Thoracic aorta (tissue), 2 donors: Measurements from ENCODE around the gene SLC1A1. TPM values are rescaled to one million over a fixed set of nuclear protein-coding genes. Genes with fewer than 3 reads are reported as not detected.

Experiments
- ATAC-seq: fragments of 150-250 bp; one replicate; pipeline ENCODE4 v1.8.0; 2017; ENCODE audit warnings: low read depth; ENCODE audit not compliant: insufficient number of reproducible peaks, low FRiP score
- DNase-seq: peaks from one replicate; pipeline ENCODE4 v3.0.0-alpha.2; 2020; ENCODE audit warnings: low spot score
- H3K27ac ChIP-seq, 2 donors: fragments of 200-600 bp; sonication (generic); 1 replicate in 1 of 2; 2 replicates in 1 of 2; pipeline ENCODE4 v1.5.1; 2016; ENCODE audit warnings: mild to moderate bottlenecking in 2 of 2, moderate library complexity in 2 of 2
- H3K27me3 ChIP-seq: fragments of 200-600 bp; sonication (generic); replicated peaks from 2 replicates; pipeline ENCODE4 v1.6.0; 2016; ENCODE audit warnings: mild to moderate bottlenecking; ENCODE audit not compliant: insufficient read depth
- H3K36me3 ChIP-seq: fragments of 200-600 bp; sonication (generic); one replicate; pipeline ENCODE4 v1.5.1; 2016
- H3K4me1 ChIP-seq, 2 donors: fragments of 200-600 bp; sonication (generic); 1 replicate in 1 of 2; 2 replicates in 1 of 2; pipeline versions ENCODE4 v1.5.1 to v1.6.0; 2016; ENCODE audit warnings: low read depth in 2 of 2, mild to moderate bottlenecking in 1 of 2; ENCODE audit not compliant: control insufficient read depth in 1 of 2
- H3K4me3 ChIP-seq: fragments of 200-600 bp; sonication (generic); 2 replicates; pipeline ENCODE4 v1.5.1; 2016; ENCODE audit warnings: mild to moderate bottlenecking
- H3K9me3 ChIP-seq: fragments of 200-600 bp; sonication (generic); 2 replicates; pipeline ENCODE4 v1.5.1; 2016
- total RNA-seq, 2 donors: library from RNA; depleted of rRNA; stranded (reverse); fragments of >200 nt; gene quantifications; one replicate each; pipeline versions ENCODE4 v1.1.0 to v1.2.3, GENCODE V29; 2016
- TF ChIP-seq, protein P1 (sequence below): fragments of 200-600 bp; sonication (generic); IDR thresholded peaks from one replicate; pipeline ENCODE4 v1.5.1; 2019; ENCODE audit warnings: antibody characterized with exemption

SLC1A1 gene
- total RNA-seq, 2 donors from 2014 or later: 3.7 to 7.3 TPM

GRCh38 chr9:4569101-4569500 is 78.8 kb downstream of the SLC1A1 start:
- Histone ChIP-seq H3K9me3 (no peaks in the 10 kb centered on the region), H3K27me3 (no peaks in the 10 kb centered on the region), H3K27ac (no peak overlapping the region), H3K36me3 (no peaks in the 10 kb centered on the region), H3K4me3 (no peak overlapping the region), H3K4me1 (no peaks in the 10 kb centered on the region)
- DNase-seq (no peak), ATAC-seq (no peak)
- TF ChIP-seq, protein P1, sequence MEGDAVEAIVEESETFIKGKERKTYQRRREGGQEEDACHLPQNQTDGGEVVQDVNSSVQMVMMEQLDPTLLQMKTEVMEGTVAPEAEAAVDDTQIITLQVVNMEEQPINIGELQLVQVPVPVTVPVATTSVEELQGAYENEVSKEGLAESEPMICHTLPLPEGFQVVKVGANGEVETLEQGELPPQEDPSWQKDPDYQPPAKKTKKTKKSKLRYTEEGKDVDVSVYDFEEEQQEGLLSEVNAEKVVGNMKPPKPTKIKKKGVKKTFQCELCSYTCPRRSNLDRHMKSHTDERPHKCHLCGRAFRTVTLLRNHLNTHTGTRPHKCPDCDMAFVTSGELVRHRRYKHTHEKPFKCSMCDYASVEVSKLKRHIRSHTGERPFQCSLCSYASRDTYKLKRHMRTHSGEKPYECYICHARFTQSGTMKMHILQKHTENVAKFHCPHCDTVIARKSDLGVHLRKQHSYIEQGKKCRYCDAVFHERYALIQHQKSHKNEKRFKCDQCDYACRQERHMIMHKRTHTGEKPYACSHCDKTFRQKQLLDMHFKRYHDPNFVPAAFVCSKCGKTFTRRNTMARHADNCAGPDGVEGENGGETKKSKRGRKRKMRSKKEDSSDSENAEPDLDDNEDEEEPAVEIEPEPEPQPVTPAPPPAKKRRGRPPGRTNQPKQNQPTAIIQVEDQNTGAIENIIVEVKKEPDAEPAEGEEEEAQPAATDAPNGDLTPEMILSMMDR: no peak

- Histone ChIP-seq H3K36me3 (no peaks in the 10 kb centered on the region), H3K9me3 (no peaks in the 10 kb centered on the region), H3K27ac (no peak overlapping the region), H3K4me1 (no peaks in the 10 kb centered on the region), H3K27me3 (no peaks in the 10 kb centered on the region), H3K4me3 (no peak overlapping the region)
- ATAC-seq: no peak
- no peak for DNase-seq
- TF ChIP-seq, protein P1: no peak
These were observed 82.0 kb downstream of the SLC1A1 start for GRCh38 chr9:4572184-4572826.

DNA sequence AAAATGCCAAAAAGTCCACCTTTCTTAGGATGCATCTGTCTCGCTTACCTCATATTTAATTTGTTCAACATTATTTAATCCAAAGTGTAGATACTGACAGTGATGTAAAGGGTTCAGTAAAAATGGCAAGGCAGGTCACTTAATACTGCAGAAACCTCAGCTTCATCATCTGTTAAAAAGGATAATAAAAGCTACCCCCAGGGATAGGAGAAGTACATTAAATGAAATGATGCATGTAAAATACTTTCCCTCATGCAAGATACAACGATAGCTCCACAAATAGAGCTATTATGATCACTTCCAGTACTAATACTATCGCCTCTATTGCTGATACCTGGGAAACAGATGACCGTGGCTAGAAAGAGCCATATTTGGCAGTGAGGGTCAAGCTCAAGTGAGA is 82.9 kb downstream of the SLC1A1 start:
- DNase-seq (no peak), ATAC-seq (no peak)
- no peak overlapping the region for H3K27ac ChIP-seq
- no peak overlapping the region for H3K4me3 ChIP-seq
- no peaks in the 10 kb centered on the region for H3K9me3 ChIP-seq
- no peaks in the 10 kb centered on the region for H3K36me3 ChIP-seq
- H3K27me3 ChIP-seq: no peaks in the 10 kb centered on the region
- H3K4me1 ChIP-seq: no peaks in the 10 kb centered on the region
- TF ChIP-seq, protein P1: no peak

GRCh38 chr9:4573634-4574389 is 83.5 kb downstream of the SLC1A1 start:
- Histone ChIP-seq H3K27me3 (no peaks in the 10 kb centered on the region), H3K4me1 (peaks cover 0 to 1% of the 10 kb centered on the region in 2 donors), H3K4me3 (no peak overlapping the region), H3K9me3 (no peaks in the 10 kb centered on the region), H3K36me3 (no peaks in the 10 kb centered on the region), H3K27ac (no peak overlapping the region)
- no peak for ATAC-seq
- TF ChIP-seq, protein P1: no peak
- no peak for DNase-seq

- no peaks in the 10 kb centered on the region for H3K36me3 ChIP-seq
- H3K27me3 ChIP-seq: no peaks in the 10 kb centered on the region
- ATAC-seq (no peak), DNase-seq (no peak)
- H3K4me1 ChIP-seq: peaks cover 3 to 11% of the 10 kb centered on the region in 2 donors
- H3K4me3 ChIP-seq: no peak overlapping the region
- TF ChIP-seq, protein P1: no peak
- no peak overlapping the region for H3K27ac ChIP-seq
- H3K9me3 ChIP-seq: no peaks in the 10 kb centered on the region
These were observed 84.5 kb downstream of the SLC1A1 start for GRCh38 chr9:4574657-4575243.
